Astrocyte (in vitro differentiated cells and primary cell): ENCODE measurements around the gene ZBTB11.

Source experiments
- EZH2 ChIP-seq: IDR thresholded peaks from 2 replicates; pipeline ENCODE4 v1.6.1; 2012; ENCODE audit warnings: mild to moderate bottlenecking, low read length, inconsistent platforms; ENCODE audit not compliant: insufficient read depth
- TF ChIP-seq, protein P1 (sequence below): IDR thresholded peaks from 2 replicates; pipeline ENCODE4 v1.5.1; 2011; ENCODE audit warnings: low read depth, mild to moderate bottlenecking, inconsistent platforms, low read length, moderate library complexity; ENCODE audit not compliant: insufficient read depth

DNA sequence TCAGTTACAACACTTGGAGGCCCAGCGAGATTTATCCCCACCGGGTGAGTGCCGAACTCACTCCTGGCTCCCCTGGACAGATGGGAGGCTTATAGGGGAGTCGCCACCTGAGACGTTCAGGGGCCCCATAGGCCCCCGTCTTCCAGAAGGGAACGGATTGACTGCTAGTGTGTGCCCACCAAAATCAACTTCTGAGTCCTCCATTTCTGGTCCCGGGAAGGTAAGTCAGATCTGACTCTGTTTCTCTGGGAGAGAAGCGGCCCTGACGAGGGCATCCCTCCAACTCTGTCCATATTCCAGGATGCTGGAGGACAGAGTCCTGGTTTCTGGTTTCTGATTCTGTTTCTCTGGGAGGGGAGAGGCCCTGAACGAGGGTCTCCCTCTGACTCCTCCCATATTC lies 44.3 kb downstream of the ZBTB11 start:
- TF ChIP-seq EZH2, result no peak
- TF ChIP-seq, protein P1, sequence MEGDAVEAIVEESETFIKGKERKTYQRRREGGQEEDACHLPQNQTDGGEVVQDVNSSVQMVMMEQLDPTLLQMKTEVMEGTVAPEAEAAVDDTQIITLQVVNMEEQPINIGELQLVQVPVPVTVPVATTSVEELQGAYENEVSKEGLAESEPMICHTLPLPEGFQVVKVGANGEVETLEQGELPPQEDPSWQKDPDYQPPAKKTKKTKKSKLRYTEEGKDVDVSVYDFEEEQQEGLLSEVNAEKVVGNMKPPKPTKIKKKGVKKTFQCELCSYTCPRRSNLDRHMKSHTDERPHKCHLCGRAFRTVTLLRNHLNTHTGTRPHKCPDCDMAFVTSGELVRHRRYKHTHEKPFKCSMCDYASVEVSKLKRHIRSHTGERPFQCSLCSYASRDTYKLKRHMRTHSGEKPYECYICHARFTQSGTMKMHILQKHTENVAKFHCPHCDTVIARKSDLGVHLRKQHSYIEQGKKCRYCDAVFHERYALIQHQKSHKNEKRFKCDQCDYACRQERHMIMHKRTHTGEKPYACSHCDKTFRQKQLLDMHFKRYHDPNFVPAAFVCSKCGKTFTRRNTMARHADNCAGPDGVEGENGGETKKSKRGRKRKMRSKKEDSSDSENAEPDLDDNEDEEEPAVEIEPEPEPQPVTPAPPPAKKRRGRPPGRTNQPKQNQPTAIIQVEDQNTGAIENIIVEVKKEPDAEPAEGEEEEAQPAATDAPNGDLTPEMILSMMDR, result no peak
